DOHH2 (cell line): Measurements from ENCODE around the gene ZMIZ1.

Experiments used
- H3F3A ChIP-seq: fragments of 200-600 bp; sonication (generic), shearing (Covaris generic); 2 replicates; pipeline ENCODE4 v1.6.0; 2016; ENCODE audit warnings: antibody characterized with exemption, mild to moderate bottlenecking; ENCODE audit not compliant: control insufficient read depth, insufficient read depth
- H3K27ac ChIP-seq: fragments of 200-600 bp; sonication (generic); 2 replicates; pipeline ENCODE4 v1.5.1; 2014; ENCODE audit warnings: low read depth, mild to moderate bottlenecking, low read length, moderate library complexity
- H3K27me3 ChIP-seq: fragments of 200-600 bp; sonication (generic); 2 replicates; pipeline ENCODE4 v1.6.1; 2014; ENCODE audit warnings: mild to moderate bottlenecking, low read length, mixed read lengths; ENCODE audit not compliant: control insufficient read depth
- H3K36me3 ChIP-seq: fragments of 200-600 bp; sonication (generic); 2 replicates; pipeline ENCODE4 v1.6.1; 2014; ENCODE audit warnings: mild to moderate bottlenecking, low read length, moderate library complexity, mixed read lengths; ENCODE audit not compliant: control insufficient read depth
- H3K4me1 ChIP-seq: fragments of 200-600 bp; sonication (generic); 2 replicates; pipeline ENCODE4 v1.6.1; 2014; ENCODE audit warnings: mild to moderate bottlenecking, low read length, mixed read lengths; ENCODE audit not compliant: control insufficient read depth
- H3K4me2 ChIP-seq: fragments of 200-600 bp; sonication (generic); 2 replicates; pipeline ENCODE4 v1.6.0; 2014; ENCODE audit warnings: mild to moderate bottlenecking, low read length, moderate library complexity
- H3K4me3 ChIP-seq: fragments of 200-600 bp; sonication (generic); 2 replicates; pipeline ENCODE4 v1.5.1; 2014; ENCODE audit warnings: mild to moderate bottlenecking, low read length, mixed read lengths
- H3K79me2 ChIP-seq: fragments of 200-600 bp; sonication (generic); 2 replicates; pipeline ENCODE4 v1.6.1; 2014; ENCODE audit warnings: mild to moderate bottlenecking, low read length, mixed read lengths; ENCODE audit not compliant: control insufficient read depth
- H3K9me2 ChIP-seq: fragments of 200-600 bp; sonication (generic); replicated peaks from 2 replicates; pipeline ENCODE4 v1.6.1; 2014; ENCODE audit warnings: mild to moderate bottlenecking, low read length, mixed read lengths; ENCODE audit not compliant: control insufficient read depth
- H3K9me3 ChIP-seq: fragments of 200-600 bp; sonication (generic); 2 replicates; pipeline ENCODE4 v1.6.1; 2014; ENCODE audit warnings: antibody characterized with exemption, low read length, mixed read lengths; ENCODE audit not compliant: control insufficient read depth, insufficient read depth
- H4K20me1 ChIP-seq: fragments of 200-600 bp; sonication (generic); 2 replicates; pipeline ENCODE4 v1.6.0; 2014; ENCODE audit warnings: low read depth, mild to moderate bottlenecking, antibody characterized with exemption, low read length, moderate library complexity; ENCODE audit not compliant: control insufficient read depth, insufficient read depth
- CTCF ChIP-seq: fragments of 200-600 bp; sonication (generic); IDR thresholded peaks from one replicate; pipeline ENCODE4 v1.5.1; 2014; ENCODE audit warnings: antibody characterized with exemption, mild to moderate bottlenecking, low read depth, low read length; ENCODE audit not compliant: poor library complexity, severe bottlenecking
- EZH2phosphoT487 ChIP-seq: fragments of 200-600 bp; sonication (generic); IDR thresholded peaks from 2 replicates; pipeline ENCODE4 v1.6.1; 2017; ENCODE audit warnings: borderline replicate concordance, mild to moderate bottlenecking, antibody characterized with exemption, low read length, moderate library complexity, mixed read lengths

The ZMIZ1 gene

GRCh38 chr10:79179164-79179956, 110.6 kb downstream of the ZMIZ1 start:
- Histone ChIP-seq H3K79me2 (no peaks in the 10 kb centered on the region), H3K9me2 (no peaks in the 10 kb centered on the region), H3K36me3 (no peaks in the 10 kb centered on the region), H3K27me3 (peaks cover 6% of the 10 kb centered on the region), H3K4me3 (no peak overlapping the region), H3F3A (no peaks in the 10 kb centered on the region), H3K4me1 (peaks cover 30% of the 10 kb centered on the region), H3K27ac (no peak overlapping the region), H3K9me3 (no peaks in the 10 kb centered on the region), H3K4me2 (no peak overlapping the region), H4K20me1 (no peaks in the 10 kb centered on the region)
- TF ChIP-seq EZH2phosphoT487 (no peak), CTCF (no peak)

DNA sequence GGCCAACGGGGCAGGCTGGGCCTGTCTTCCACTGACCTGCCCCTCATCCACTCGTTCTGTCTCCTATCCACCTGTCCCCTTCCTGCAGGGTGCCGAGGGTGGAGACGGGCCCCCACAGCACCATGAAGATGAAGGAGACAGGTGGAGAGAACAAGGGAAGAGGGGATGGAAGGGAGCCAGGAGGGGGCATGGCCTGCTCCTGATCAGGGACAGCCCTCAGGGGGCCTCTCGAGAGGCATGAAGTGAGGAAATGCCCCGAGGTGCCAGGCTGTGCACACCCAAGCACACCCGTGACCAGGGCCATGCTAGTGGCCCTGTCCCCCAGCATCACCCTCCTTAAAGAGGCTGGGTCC, 111.2 kb downstream of the ZMIZ1 start:
- Histone ChIP-seq H3F3A (no peaks in the 10 kb centered on the region), H3K9me2 (no peaks in the 10 kb centered on the region), H3K27ac (no peak overlapping the region), H3K27me3 (peaks cover 9% of the 10 kb centered on the region), H3K79me2 (no peaks in the 10 kb centered on the region), H4K20me1 (no peaks in the 10 kb centered on the region), H3K4me3 (no peak overlapping the region), H3K4me2 (no peak overlapping the region), H3K36me3 (no peaks in the 10 kb centered on the region), H3K9me3 (no peaks in the 10 kb centered on the region), H3K4me1 (peaks cover 30% of the 10 kb centered on the region)
- no peak for TF ChIP-seq EZH2phosphoT487
- no peak for TF ChIP-seq CTCF

- peaks cover 30% of the 10 kb centered on the region for H3K4me1 ChIP-seq
Measured at GRCh38 chr10:79180414-79181221, 111.9 kb downstream of the ZMIZ1 start.

More at GRCh38 chr10:79180414-79181221, 111.9 kb downstream of the ZMIZ1 start:
- Histone ChIP-seq H3K4me3 (no peak overlapping the region), H3K4me2 (no peak overlapping the region), H3K27me3 (peaks cover 13% of the 10 kb centered on the region), H3K9me2 (no peaks in the 10 kb centered on the region), H3K79me2 (no peaks in the 10 kb centered on the region), H4K20me1 (no peaks in the 10 kb centered on the region), H3K36me3 (no peaks in the 10 kb centered on the region), H3K9me3 (no peaks in the 10 kb centered on the region), H3K27ac (no peak overlapping the region), H3F3A (no peaks in the 10 kb centered on the region)
- TF ChIP-seq CTCF (no peak), EZH2phosphoT487 (no peak)
